ENCODE data around the gene CCDC188. TPM values are rescaled to one million over a fixed set of nuclear protein-coding genes. Genes with fewer than 3 reads are reported as not detected.
"Not testable (repeated sequence)": the region's sequence is repeated elsewhere in the genome, so short reads cannot be mapped to it uniquely, and the experiment has no call there.

Gene CCDC188
- total RNA-seq, 1 donor from 2014 or later: 0.11 TPM

- Mint-ChIP-seq H3K27ac (no peak overlapping the region), H3K9me3 (no peaks in the 10 kb centered on the region), H3K27me3 (ENCODE audit: low read depth) (no peaks in the 10 kb centered on the region), H3K4me1 (ENCODE audit: low read depth) (no peaks in the 10 kb centered on the region), H3K4me3 (ENCODE audit: low read depth) (no peak overlapping the region), H3K36me3 (ENCODE audit: low read depth) (no peaks in the 10 kb centered on the region)
- intact Hi-C loops (cut with micrococcal nuclease): no loop called here
- DNase-seq (ENCODE audit: low spot score): no peak
Measured at GRCh38 chr22:20172141-20172613, 21.3 kb upstream of the CCDC188 start.

- no peak overlapping the region for H3K27ac Mint-ChIP-seq
- no peaks in the 10 kb centered on the region for H3K36me3 Mint-ChIP-seq (ENCODE audit: low read depth)
- no peaks in the 10 kb centered on the region for H3K4me1 Mint-ChIP-seq (ENCODE audit: low read depth)
- no peaks in the 10 kb centered on the region for H3K27me3 Mint-ChIP-seq (ENCODE audit: low read depth)
- intact Hi-C loops (cut with micrococcal nuclease): no loop called here
- no peak overlapping the region for H3K4me3 Mint-ChIP-seq (ENCODE audit: low read depth)
- DNase-seq (ENCODE audit: low spot score): no peak
- no peaks in the 10 kb centered on the region for H3K9me3 Mint-ChIP-seq
Measured at GRCh38 chr22:20171288-20172140, 20.7 kb upstream of the CCDC188 start.

GRCh38 chr22:20170170-20170569 lies 19.3 kb upstream of the CCDC188 start:
- H3K27ac Mint-ChIP-seq: no peak overlapping the region
- no peaks in the 10 kb centered on the region for H3K36me3 Mint-ChIP-seq (ENCODE audit: low read depth)
- intact Hi-C loops (cut with micrococcal nuclease): no loop called here
- DNase-seq (ENCODE audit: low spot score): no peak
- H3K4me1 Mint-ChIP-seq (ENCODE audit: low read depth): no peaks in the 10 kb centered on the region
- H3K27me3 Mint-ChIP-seq (ENCODE audit: low read depth): no peaks in the 10 kb centered on the region
- no peaks in the 10 kb centered on the region for H3K9me3 Mint-ChIP-seq
- H3K4me3 Mint-ChIP-seq (ENCODE audit: low read depth): no peak overlapping the region

- peaks cover 1% of the 10 kb centered on the region for H3K9me3 Mint-ChIP-seq
Measured at GRCh38 chr22:20169253-20169822, 18.5 kb upstream of the CCDC188 start.

GRCh38 chr22:20167643-20168322 lies 16.9 kb upstream of the CCDC188 start:
- Mint-ChIP-seq H3K36me3 (ENCODE audit: low read depth) (no peaks in the 10 kb centered on the region), H3K4me3 (ENCODE audit: low read depth) (no peak overlapping the region), H3K27ac (no peak overlapping the region), H3K9me3 (peaks cover 5% of the 10 kb centered on the region), H3K27me3 (ENCODE audit: low read depth) (no peaks in the 10 kb centered on the region), H3K4me1 (ENCODE audit: low read depth) (no peaks in the 10 kb centered on the region)
- no peak for DNase-seq (ENCODE audit: low spot score)
- intact Hi-C loops (cut with micrococcal nuclease): no loop called here

More at GRCh38 chr22:20169253-20169822, 18.5 kb upstream of the CCDC188 start:
- Mint-ChIP-seq H3K4me1 (ENCODE audit: low read depth) (no peaks in the 10 kb centered on the region), H3K27ac (no peak overlapping the region), H3K36me3 (ENCODE audit: low read depth) (no peaks in the 10 kb centered on the region), H3K27me3 (ENCODE audit: low read depth) (no peaks in the 10 kb centered on the region), H3K4me3 (ENCODE audit: low read depth) (no peak overlapping the region)
- intact Hi-C loops (cut with micrococcal nuclease): no loop called here
- no peak for DNase-seq (ENCODE audit: low spot score)

GRCh38 chr22:20166703-20167102 lies 15.8 kb upstream of the CCDC188 start:
- Mint-ChIP-seq H3K4me1 (ENCODE audit: low read depth) (no peaks in the 10 kb centered on the region), H3K27me3 (ENCODE audit: low read depth) (no peaks in the 10 kb centered on the region), H3K9me3 (peaks cover 5% of the 10 kb centered on the region), H3K4me3 (ENCODE audit: low read depth) (no peak overlapping the region), H3K36me3 (ENCODE audit: low read depth) (no peaks in the 10 kb centered on the region), H3K27ac (no peak overlapping the region)
- intact Hi-C loops (cut with micrococcal nuclease): no loop called here
- DNase-seq (ENCODE audit: low spot score): no peak

GRCh38 chr22:20165913-20166312 lies 15.1 kb upstream of the CCDC188 start:
- Mint-ChIP-seq H3K4me1 (ENCODE audit: low read depth) (no peaks in the 10 kb centered on the region), H3K27me3 (ENCODE audit: low read depth) (no peaks in the 10 kb centered on the region), H3K9me3 (peaks cover 5% of the 10 kb centered on the region), H3K4me3 (ENCODE audit: low read depth) (no peak overlapping the region), H3K27ac (no peak overlapping the region), H3K36me3 (ENCODE audit: low read depth) (no peaks in the 10 kb centered on the region)
- no peak for DNase-seq (ENCODE audit: low spot score)
- intact Hi-C loops (cut with micrococcal nuclease): no loop called here

- Mint-ChIP-seq H3K4me3 (ENCODE audit: low read depth) (no peak overlapping the region), H3K27me3 (ENCODE audit: low read depth) (no peaks in the 10 kb centered on the region), H3K9me3 (peaks cover 5% of the 10 kb centered on the region), H3K27ac (no peak overlapping the region), H3K36me3 (ENCODE audit: low read depth) (no peaks in the 10 kb centered on the region), H3K4me1 (ENCODE audit: low read depth) (no peaks in the 10 kb centered on the region)
- intact Hi-C loops (cut with micrococcal nuclease): no loop called here
- no peak for DNase-seq (ENCODE audit: low spot score)
Measured at GRCh38 chr22:20165421-20165820, 14.6 kb upstream of the CCDC188 start.

GRCh38 chr22:20164863-20165262 lies 14.0 kb upstream of the CCDC188 start:
- H3K36me3 Mint-ChIP-seq (ENCODE audit: low read depth): no peaks in the 10 kb centered on the region
- H3K4me1 Mint-ChIP-seq (ENCODE audit: low read depth): no peaks in the 10 kb centered on the region
- intact Hi-C loops (cut with micrococcal nuclease): no loop called here
- peaks cover 5% of the 10 kb centered on the region for H3K9me3 Mint-ChIP-seq
- no peak for DNase-seq (ENCODE audit: low spot score)
- H3K4me3 Mint-ChIP-seq (ENCODE audit: low read depth): no peak overlapping the region
- H3K27ac Mint-ChIP-seq: no peak overlapping the region
- no peaks in the 10 kb centered on the region for H3K27me3 Mint-ChIP-seq (ENCODE audit: low read depth)

- Mint-ChIP-seq H3K9me3 (peaks cover 5% of the 10 kb centered on the region), H3K27ac (no peak overlapping the region), H3K27me3 (ENCODE audit: low read depth) (no peaks in the 10 kb centered on the region), H3K36me3 (ENCODE audit: low read depth) (no peaks in the 10 kb centered on the region), H3K4me1 (ENCODE audit: low read depth) (peaks cover 2% of the 10 kb centered on the region), H3K4me3 (ENCODE audit: low read depth) (no peak overlapping the region)
- intact Hi-C loops (cut with micrococcal nuclease): no loop called here
- DNase-seq (ENCODE audit: low spot score): no peak
Measured at GRCh38 chr22:20160041-20160440, 9.2 kb upstream of the CCDC188 start.

GRCh38 chr22:20159531-20159930 lies 8.7 kb upstream of the CCDC188 start:
- H3K27ac Mint-ChIP-seq; DNase-seq (ENCODE audit: low spot score); H3K4me1 Mint-ChIP-seq (ENCODE audit: low read depth); H3K4me3 Mint-ChIP-seq (ENCODE audit: low read depth); H3K36me3 Mint-ChIP-seq (ENCODE audit: low read depth); H3K9me3 Mint-ChIP-seq; H3K27me3 Mint-ChIP-seq (ENCODE audit: low read depth): not testable (repeated sequence)
- intact Hi-C loops (cut with micrococcal nuclease): loop anchor here (5.0 kb wide), 1 partner anchor 108 kb away; the partner anchor contains the start of gene RTN4R

GRCh38 chr22:20159076-20159475 lies 8.2 kb upstream of the CCDC188 start:
- intact Hi-C loops (cut with micrococcal nuclease): loop anchor here (5.0 kb wide), 1 partner anchor 108 kb away; the partner anchor contains the start of gene RTN4R
- peaks cover 1% of the 10 kb centered on the region for H3K9me3 Mint-ChIP-seq
- H3K27ac Mint-ChIP-seq: no peak overlapping the region
- H3K4me3 Mint-ChIP-seq (ENCODE audit: low read depth): no peak overlapping the region
- no peaks in the 10 kb centered on the region for H3K27me3 Mint-ChIP-seq (ENCODE audit: low read depth)
- H3K36me3 Mint-ChIP-seq (ENCODE audit: low read depth): no peaks in the 10 kb centered on the region
- DNase-seq (ENCODE audit: low spot score): no peak
- peaks cover 2% of the 10 kb centered on the region for H3K4me1 Mint-ChIP-seq (ENCODE audit: low read depth)

Data from activated T-helper 2 cell treated with anti-CD3 and anti-CD28 coated beads, Interferon-gamma antibody, Interleukin-2, Interleukin-4, amounts not matched to agents 10 μg/mL and 5 μg/mL and 100 μg/mL, durations not matched to agents 14 hours and 24 hours and 36 hours (primary cell).